WTC11 (cell line): ENCODE results near the gene MGST3. TPM values are rescaled to one million over a fixed set of nuclear protein-coding genes. Genes with fewer than 3 reads are reported as not detected.
"Not testable (repeated sequence)": the region's sequence is repeated elsewhere in the genome, so short reads cannot be mapped to it uniquely, and the experiment has no call there.

Experiments
- ATAC-seq: fragments of 200-7000 bp; cut with Tn5 transposase; 2 replicates; pipeline ENCODE4 v1.10.0; 2021; ENCODE audit warnings: mild to moderate bottlenecking, moderate library complexity
- CTCF ChIA-PET: fragments of 300-600 bp; sonication (Branson Sonifier 250); formaldehyde crosslinking; loops from one replicate; lab custom pipeline; 2021; ENCODE audit warnings: antibody characterized with exemption; lab: Charles Lee
- POLR2A ChIA-PET: fragments of 350-600 bp; sonication (Branson Sonifier 250); formaldehyde crosslinking; loops from one replicate; lab custom pipeline; 2021; ENCODE audit warnings: antibody characterized with exemption; lab: Charles Lee
- DNase-seq: peaks from one replicate; pipeline ENCODE4 v3.0.0; 2021; ENCODE audit warnings: low spot score
- H3K27ac Mint-ChIP-seq: 2 replicates; pipeline ENCODE4 v1.8.0; 2021; ENCODE audit warnings: mixed read lengths
- H3K27me3 Mint-ChIP-seq: 2 replicates; pipeline ENCODE4 v1.8.0; 2021; ENCODE audit warnings: low read depth, mild to moderate bottlenecking, moderate library complexity, mixed read lengths
- H3K36me3 Mint-ChIP-seq: 2 replicates; pipeline ENCODE4 v1.8.0; 2021; ENCODE audit warnings: mixed read lengths
- H3K4me1 Mint-ChIP-seq: 2 replicates; pipeline ENCODE4 v1.8.0; 2022; ENCODE audit warnings: mixed read lengths
- H3K4me3 Mint-ChIP-seq: 2 replicates; pipeline ENCODE4 v1.8.0; 2021; ENCODE audit warnings: mild to moderate bottlenecking, moderate library complexity, mixed read lengths
- H3K9me3 Mint-ChIP-seq: 2 replicates; pipeline ENCODE4 v1.8.0; 2021; ENCODE audit warnings: mixed read lengths
- ARID4B ChIP-seq: sonication (generic); formaldehyde crosslinking; IDR thresholded peaks from 2 replicates; pipeline ENCODE4 v1.8.0; 2023; ENCODE audit warnings: missing genetic modification reagents, mild to moderate bottlenecking, borderline replicate concordance
- CBFB ChIP-seq: sonication (generic); formaldehyde crosslinking; IDR thresholded peaks from 2 replicates; pipeline ENCODE4 v1.8.1; 2022; ENCODE audit warnings: mild to moderate bottlenecking, low read depth, missing genetic modification reagents
- FOXP1 ChIP-seq: sonication (generic); formaldehyde crosslinking; IDR thresholded peaks from 2 replicates; pipeline ENCODE4 v1.8.0; 2022; ENCODE audit warnings: missing genetic modification reagents, mild to moderate bottlenecking, moderate library complexity, borderline replicate concordance
- FOXP4 ChIP-seq: sonication (generic); formaldehyde crosslinking; IDR thresholded peaks from 2 replicates; pipeline ENCODE4 v1.8.0; 2022; ENCODE audit warnings: mild to moderate bottlenecking, missing genetic modification reagents
- KAT7 ChIP-seq: sonication (generic); formaldehyde crosslinking; IDR thresholded peaks from 2 replicates; pipeline ENCODE4 v1.8.1; 2023; ENCODE audit warnings: missing genetic modification reagents, mild to moderate bottlenecking, borderline replicate concordance
- MXD4 ChIP-seq: fragments of 250-450 bp; sonication (Bioruptor Pico); IDR thresholded peaks from 2 replicates; pipeline ENCODE4 v1.8.0; 2021; ENCODE audit warnings: mild to moderate bottlenecking, moderate library complexity, borderline replicate concordance
- NFATC4 ChIP-seq: fragments of 250-450 bp; sonication (Bioruptor Pico); IDR thresholded peaks from 2 replicates; pipeline ENCODE4 v1.9.0; 2021; ENCODE audit warnings: mild to moderate bottlenecking
- PREB ChIP-seq: sonication (generic); formaldehyde crosslinking; IDR thresholded peaks from 2 replicates; pipeline ENCODE4 v1.8.1; 2022; ENCODE audit warnings: mild to moderate bottlenecking, missing genetic modification reagents, moderate library complexity, borderline replicate concordance
- PRRX2 ChIP-seq: fragments of 250-450 bp; sonication (Bioruptor Pico); IDR thresholded peaks from 2 replicates; pipeline ENCODE4 v1.8.0; 2021; ENCODE audit warnings: mild to moderate bottlenecking
- RORB ChIP-seq: fragments of 250-450 bp; sonication (Bioruptor Pico); IDR thresholded peaks from 2 replicates; pipeline ENCODE4 v1.9.0; 2021; ENCODE audit warnings: mild to moderate bottlenecking
- SMAD3 ChIP-seq: sonication (generic); formaldehyde crosslinking; IDR thresholded peaks from 2 replicates; pipeline ENCODE4 v1.8.0; 2022; ENCODE audit warnings: missing genetic modification reagents, mild to moderate bottlenecking, borderline replicate concordance
- SMAD4 ChIP-seq: sonication (generic); formaldehyde crosslinking; IDR thresholded peaks from 2 replicates; pipeline ENCODE4 v1.8.0; 2022; ENCODE audit warnings: mild to moderate bottlenecking, missing genetic modification reagents
- USF2 ChIP-seq: sonication (generic); formaldehyde crosslinking; IDR thresholded peaks from 2 replicates; pipeline ENCODE4 v1.8.1; 2023; ENCODE audit warnings: mild to moderate bottlenecking, missing genetic modification reagents, moderate library complexity
- ZBTB43 ChIP-seq: sonication (generic); formaldehyde crosslinking; IDR thresholded peaks from 2 replicates; pipeline ENCODE4 v1.8.1; 2023; ENCODE audit warnings: mild to moderate bottlenecking, missing genetic modification reagents
- ZNF121 ChIP-seq: sonication (generic); formaldehyde crosslinking; IDR thresholded peaks from 2 replicates; pipeline ENCODE4 v1.8.0; 2023; ENCODE audit warnings: missing genetic modification reagents
- ZNF396 ChIP-seq: fragments of 250-450 bp; sonication (Bioruptor Pico); IDR thresholded peaks from 2 replicates; pipeline ENCODE4 v1.8.0; 2021; ENCODE audit warnings: mild to moderate bottlenecking, moderate library complexity, borderline replicate concordance
- ZNF416 ChIP-seq: fragments of 250-450 bp; sonication (Bioruptor Pico); IDR thresholded peaks from 2 replicates; pipeline ENCODE4 v1.9.0; 2021; ENCODE audit warnings: mild to moderate bottlenecking, inconsistent platforms
- total RNA-seq: library from RNA; stranded (reverse); gene quantifications from 3 replicates; pipeline ENCODE4 v1.2.3, GENCODE V29; 2021

MGST3 gene
- total RNA-seq, 1 experiment from 2014 or later, result 137 TPM

GRCh38 chr1:165586398-165586797, 44.6 kb upstream of the MGST3 start:
- H3K36me3 Mint-ChIP-seq, result no peaks in the 10 kb centered on the region
- POLR2A ChIA-PET, result no interaction called here
- no peak overlapping the region for H3K4me3 Mint-ChIP-seq
- H3K9me3 Mint-ChIP-seq, result no peaks in the 10 kb centered on the region
- no peaks in the 10 kb centered on the region; the same call in 1 of the 2 replicates for H3K27me3 Mint-ChIP-seq
- H3K27ac Mint-ChIP-seq, result no peak overlapping the region
- TF ChIP-seq SMAD3 (CRISPR knock-in tag), result no peak
- no peak for TF ChIP-seq PREB (CRISPR knock-in tag)
- no peak for TF ChIP-seq ZNF416 (CRISPR knock-in tag)
- TF ChIP-seq USF2, result no peak
- TF ChIP-seq FOXP4 (CRISPR knock-in tag), result no peak
- no peak for TF ChIP-seq PRRX2 (CRISPR knock-in tag)
- TF ChIP-seq ZNF396 (CRISPR knock-in tag), result no peak
- TF ChIP-seq KAT7, result no peak
- no peak for TF ChIP-seq RORB (CRISPR knock-in tag)
- no peak for TF ChIP-seq FOXP1 (CRISPR knock-in tag)
- no peak for TF ChIP-seq ZBTB43 (CRISPR knock-in tag)
- no peak for TF ChIP-seq ZNF121 (CRISPR knock-in tag)
- no peak for TF ChIP-seq NFATC4 (CRISPR knock-in tag)
- TF ChIP-seq CBFB (CRISPR knock-in tag), result no peak
- no peak for TF ChIP-seq SMAD4 (CRISPR knock-in tag)
- TF ChIP-seq ARID4B, result no peak
- no peak for TF ChIP-seq MXD4 (CRISPR knock-in tag)
- peaks cover 12% of the 10 kb centered on the region for H3K4me1 Mint-ChIP-seq
- DNase-seq, result no peak
- CTCF ChIA-PET, result interaction anchor here (1.1 to 1.8 kb wide), 4 partner anchors 12 to 457 kb away, joined by 3 to 9 read pairs (median 4); no protein-coding TSS in a partner anchor
- no peak for ATAC-seq

- H3K27ac Mint-ChIP-seq, result not testable (repeated sequence)
Measured at GRCh38 chr1:165591391-165591790, 39.6 kb upstream of the MGST3 start.

More at GRCh38 chr1:165591391-165591790, 39.6 kb upstream of the MGST3 start:
- ATAC-seq, H3K36me3 Mint-ChIP-seq, H3K27me3 Mint-ChIP-seq, DNase-seq, H3K4me1 Mint-ChIP-seq, H3K9me3 Mint-ChIP-seq, H3K4me3 Mint-ChIP-seq: not testable (repeated sequence)
- ChIA-PET CTCF (interaction anchor here (0.8 to 4.8 kb wide), 6 partner anchors 181 to 334 kb away, joined by 3 to 38 read pairs (median 12); no protein-coding TSS in a partner anchor), POLR2A (interaction anchor here (0.6 kb wide), 1 partner anchor 237 kb away, joined by 3 read pairs; no protein-coding TSS in a partner anchor)
